Measurements from ENCODE around the gene ACRBP. TPM values are rescaled to one million over a fixed set of nuclear protein-coding genes. Genes with fewer than 3 reads are reported as not detected.

Gene ACRBP
- total RNA-seq, 1 donor: 0.36 TPM

DNA sequence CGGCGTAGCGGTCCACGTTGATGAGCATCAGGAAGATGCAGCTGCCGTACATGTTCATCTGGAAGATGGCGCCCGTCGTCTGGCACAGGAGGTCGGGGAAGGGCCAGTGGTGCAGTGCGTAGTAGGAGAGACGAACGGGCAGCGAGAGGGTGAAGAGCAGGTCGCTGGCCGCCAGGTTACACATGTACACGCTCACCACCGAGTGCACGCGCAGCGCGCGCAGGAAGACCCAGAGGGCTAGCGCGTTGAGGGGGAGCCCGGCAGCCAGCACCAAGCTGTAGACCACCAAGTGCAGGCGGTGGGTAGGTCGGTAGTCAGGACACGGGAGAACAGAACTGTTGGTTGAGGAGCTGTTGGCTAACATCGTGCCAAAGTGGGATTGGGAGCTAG, 26.4 kb downstream of the ACRBP start:
- no peak overlapping the region for H3K4me3 ChIP-seq (ENCODE audit: low read depth, low read length)
- TF ChIP-seq, protein P1, sequence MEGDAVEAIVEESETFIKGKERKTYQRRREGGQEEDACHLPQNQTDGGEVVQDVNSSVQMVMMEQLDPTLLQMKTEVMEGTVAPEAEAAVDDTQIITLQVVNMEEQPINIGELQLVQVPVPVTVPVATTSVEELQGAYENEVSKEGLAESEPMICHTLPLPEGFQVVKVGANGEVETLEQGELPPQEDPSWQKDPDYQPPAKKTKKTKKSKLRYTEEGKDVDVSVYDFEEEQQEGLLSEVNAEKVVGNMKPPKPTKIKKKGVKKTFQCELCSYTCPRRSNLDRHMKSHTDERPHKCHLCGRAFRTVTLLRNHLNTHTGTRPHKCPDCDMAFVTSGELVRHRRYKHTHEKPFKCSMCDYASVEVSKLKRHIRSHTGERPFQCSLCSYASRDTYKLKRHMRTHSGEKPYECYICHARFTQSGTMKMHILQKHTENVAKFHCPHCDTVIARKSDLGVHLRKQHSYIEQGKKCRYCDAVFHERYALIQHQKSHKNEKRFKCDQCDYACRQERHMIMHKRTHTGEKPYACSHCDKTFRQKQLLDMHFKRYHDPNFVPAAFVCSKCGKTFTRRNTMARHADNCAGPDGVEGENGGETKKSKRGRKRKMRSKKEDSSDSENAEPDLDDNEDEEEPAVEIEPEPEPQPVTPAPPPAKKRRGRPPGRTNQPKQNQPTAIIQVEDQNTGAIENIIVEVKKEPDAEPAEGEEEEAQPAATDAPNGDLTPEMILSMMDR (IDR thresholded peaks at IDR 0.05; ENCODE audit: insufficient read depth, low read length): no peak
- DNase-seq (ENCODE audit: low read depth): no peak

DNA sequence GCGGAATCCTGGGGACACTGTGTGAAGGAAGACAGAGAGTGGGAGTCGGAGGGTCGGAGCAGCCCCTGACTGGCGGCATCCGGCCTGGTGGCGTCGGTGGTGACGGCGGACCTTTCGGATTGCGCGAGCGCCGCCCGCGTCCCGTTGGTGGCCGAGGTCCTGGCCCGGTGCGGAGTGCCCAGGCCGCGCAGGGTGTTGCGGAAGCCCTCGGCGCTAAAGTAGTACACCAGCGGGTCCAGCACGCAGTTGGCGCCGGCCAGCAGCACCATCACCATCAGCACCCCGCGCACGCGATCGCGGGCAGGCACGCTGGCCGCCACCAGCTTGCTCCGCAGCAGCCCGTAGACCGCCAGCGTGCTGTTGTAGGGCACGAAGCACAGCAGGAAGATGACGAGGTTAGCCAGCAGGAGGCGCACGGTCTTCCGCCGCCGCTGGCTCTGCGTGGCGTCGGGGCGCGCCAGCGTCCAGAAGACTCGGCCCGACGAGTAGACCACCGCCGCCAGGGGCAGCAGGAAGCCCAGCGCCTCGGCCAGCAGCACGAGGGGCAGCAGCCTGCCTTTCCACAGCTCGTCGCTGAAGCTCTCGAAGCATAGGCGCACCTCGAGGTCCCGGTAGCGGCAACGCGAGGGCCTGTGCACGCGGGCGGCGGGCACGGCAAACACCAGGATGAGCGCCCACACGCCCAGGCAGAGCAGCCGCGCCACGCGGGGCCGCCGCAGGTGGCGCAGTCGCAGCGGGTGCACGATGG, 26.9 kb downstream of the ACRBP start:
- H3K4me3 ChIP-seq (ENCODE audit: low read depth, low read length): no peak overlapping the region
- DNase-seq (ENCODE audit: low read depth): peak; percentile 42

DNA sequence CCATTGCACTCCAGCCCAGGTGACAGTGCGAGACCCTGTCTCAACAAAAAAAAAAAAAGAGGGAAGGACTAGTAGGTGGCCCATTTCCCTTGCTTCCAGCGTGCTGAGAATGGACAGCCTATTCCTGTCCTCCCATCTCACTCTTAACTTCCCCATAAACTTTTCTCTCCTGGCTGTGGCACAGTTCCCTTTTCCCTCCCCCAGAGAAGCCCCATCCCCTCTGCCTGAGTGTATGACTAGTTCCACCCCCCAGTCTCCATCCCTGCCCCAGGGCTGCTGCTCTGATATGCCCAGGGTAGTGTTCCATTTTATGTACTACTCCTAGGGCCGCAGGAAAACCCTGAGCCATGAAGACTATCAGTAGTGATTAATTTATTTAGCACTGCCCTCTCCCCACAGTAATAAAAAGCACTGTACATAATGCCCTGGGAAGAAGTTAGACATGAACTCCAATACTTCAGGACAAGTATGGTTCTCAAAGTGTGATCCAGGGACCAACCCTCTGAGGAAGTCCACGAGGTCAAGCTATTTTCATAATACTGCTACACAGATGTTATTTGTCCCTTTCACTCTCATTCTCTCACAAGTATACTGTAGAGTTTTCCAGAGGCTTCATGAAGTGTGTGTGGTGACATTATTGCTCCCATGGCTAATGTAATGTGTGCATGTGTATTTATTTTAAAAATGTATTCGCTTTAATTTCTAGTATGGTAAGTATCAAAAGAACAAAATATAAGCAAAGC, 28.6 kb downstream of the ACRBP start:
- TF ChIP-seq, protein P1 (IDR thresholded peaks at IDR 0.05; ENCODE audit: insufficient read depth, low read length): no peak
- DNase-seq (ENCODE audit: low read depth): no peak

More for the DNA sequence above, 26.9 kb downstream of the ACRBP start:
- TF ChIP-seq, protein P1 (IDR thresholded peaks at IDR 0.05; ENCODE audit: insufficient read depth, low read length): peak; percentile 45

DNA sequence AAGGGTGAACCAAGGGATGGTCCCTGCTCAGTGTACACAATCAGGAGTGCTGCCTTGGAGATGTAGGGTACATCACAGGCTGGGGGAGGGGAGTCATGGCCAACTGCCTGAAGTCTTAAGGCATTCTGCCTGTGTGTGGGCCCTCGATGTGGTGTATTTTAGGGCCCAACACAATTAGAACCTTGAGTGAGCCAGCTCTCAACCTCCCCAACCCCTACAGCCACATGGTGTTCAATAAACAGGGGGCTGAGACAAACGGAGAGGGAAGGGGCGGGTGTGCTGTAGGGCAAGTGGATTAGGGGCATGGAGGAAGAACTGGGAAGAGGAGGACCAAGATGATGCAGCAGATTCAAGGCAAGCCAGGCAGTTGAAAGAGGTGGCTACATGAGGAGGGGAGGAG, 31.4 kb downstream of the ACRBP start:
- TF ChIP-seq, protein P1 (IDR thresholded peaks at IDR 0.05; ENCODE audit: insufficient read depth, low read length): no peak
- no peak overlapping the region for H3K4me3 ChIP-seq (ENCODE audit: low read depth, low read length)
- DNase-seq (ENCODE audit: low read depth): no peak

More for the DNA sequence above, 28.6 kb downstream of the ACRBP start:
- H3K4me3 ChIP-seq (ENCODE audit: low read depth, low read length): no peak overlapping the region

DNA sequence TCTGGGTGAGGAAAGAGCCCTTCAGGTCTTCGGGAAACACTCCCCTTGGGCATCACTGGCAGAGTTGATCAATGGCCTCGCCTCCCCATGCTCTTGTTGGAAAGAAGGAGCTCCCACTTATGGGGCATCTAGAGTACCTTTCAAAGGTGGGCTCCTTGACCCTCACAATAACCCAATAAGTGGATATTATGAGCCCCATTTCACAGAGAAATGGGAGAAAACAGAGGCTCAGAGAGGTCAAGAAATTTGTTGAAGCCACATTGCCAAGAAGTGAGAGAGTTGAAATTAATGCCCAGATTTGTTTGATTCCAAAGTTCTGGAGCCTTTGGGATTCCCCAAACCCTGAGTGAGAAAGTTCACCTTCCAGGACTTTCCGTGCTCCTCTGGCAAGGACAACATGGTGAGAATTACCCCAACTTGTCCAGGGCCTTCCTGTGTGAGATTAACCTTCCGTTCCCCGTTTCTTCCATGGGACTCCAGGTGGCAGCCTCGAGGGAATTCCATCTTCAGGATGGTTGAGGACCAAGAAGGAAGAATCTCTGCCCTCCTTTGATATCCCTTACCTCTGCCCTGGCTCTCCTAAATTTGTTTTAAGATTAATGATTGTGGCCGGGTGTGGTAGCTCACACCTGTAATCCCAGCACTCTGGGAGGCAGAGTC, 32.6 kb downstream of the ACRBP start:
- no peak for DNase-seq (ENCODE audit: low read depth)
- no peak overlapping the region for H3K4me3 ChIP-seq (ENCODE audit: low read depth, low read length)
- TF ChIP-seq, protein P1 (IDR thresholded peaks at IDR 0.05; ENCODE audit: insufficient read depth, low read length): no peak

DNA sequence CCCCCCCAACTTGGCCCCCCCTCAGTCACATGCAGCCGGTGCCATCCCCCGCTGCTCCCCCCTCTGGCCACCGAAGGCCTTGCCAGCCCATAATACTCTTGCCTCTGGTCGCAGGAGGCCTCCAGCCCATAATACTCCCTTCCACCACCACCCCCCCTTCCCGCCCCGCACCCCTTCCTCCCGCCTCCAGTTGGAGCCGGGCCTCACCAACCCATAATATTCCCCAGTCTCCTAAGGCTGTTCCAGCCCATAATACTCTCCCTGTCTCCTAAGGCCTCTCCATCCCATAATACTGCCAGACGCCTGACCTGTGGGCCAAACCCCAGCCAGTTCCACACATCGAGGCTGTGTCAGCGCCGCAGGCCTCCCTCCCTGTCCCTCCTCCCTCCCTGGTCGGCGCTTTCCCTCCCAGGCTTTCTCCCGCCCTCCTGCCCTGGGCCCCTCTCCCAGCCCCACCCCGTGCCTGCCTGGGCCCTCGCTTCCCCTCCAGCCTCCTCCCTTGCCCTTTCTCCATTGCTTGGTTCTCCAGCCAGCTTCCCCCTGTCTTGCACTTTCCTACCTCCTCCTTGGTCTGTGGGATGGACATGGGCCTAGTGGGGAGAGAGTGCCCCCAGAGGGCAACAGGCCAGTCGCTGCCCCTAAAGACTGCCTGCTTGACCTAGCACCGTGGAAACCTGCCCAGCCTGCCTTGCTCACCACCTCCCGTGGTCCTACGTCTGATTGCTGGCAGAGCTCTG, 33.3 kb downstream of the ACRBP start:
- H3K4me3 ChIP-seq (ENCODE audit: low read depth, low read length): no peak overlapping the region
- TF ChIP-seq, protein P1 (IDR thresholded peaks at IDR 0.05; ENCODE audit: insufficient read depth, low read length): peak; percentile 12
- DNase-seq (ENCODE audit: low read depth): peak; percentile 99

All from fibroblast of the aortic adventitia (primary cell).